Measurements from ENCODE around the gene PTPRA. TPM values are rescaled to one million over a fixed set of nuclear protein-coding genes. Genes with fewer than 3 reads are reported as not detected.

The PTPRA gene
- total and polyA plus RNA-seq, 2 of the 4 experiments (the other 2 are of a cell fraction) = 35.0 to 50.0 TPM

GRCh38 chr20:2835331-2835796 is 37.9 kb upstream of the PTPRA start:
- H3K4me3 ChIP-seq (ENCODE audit: insufficient read depth, low read depth, low read length) = no peak overlapping the region
- no peak overlapping the region for H4K91ac ChIP-seq (ENCODE audit: insufficient read depth, low read depth, low read length)
- H2AK9ac ChIP-seq (replicated peaks; ENCODE audit: low read depth, low read length, poor library complexity) = no peak overlapping the region
- ChIA-PET POLR2A (ENCODE audit: unreplicated experiment) (no interaction called here), CTCF (interaction anchor here (0.6 kb wide), 1 partner anchor 1060 kb away, joined by 5 read pairs; no protein-coding TSS in a partner anchor)
- no peak overlapping the region for H3K4ac ChIP-seq (ENCODE audit: low read depth, low read length)
- H3K4me1 ChIP-seq (ENCODE audit: control insufficient read depth, insufficient read depth, low read length) = peaks cover 12% of the 10 kb centered on the region
- peaks cover 30% of the 10 kb centered on the region for H3K9me1 ChIP-seq (ENCODE audit: insufficient read depth, low read length)
- H4K8ac ChIP-seq (ENCODE audit: low read depth in 2 of 2, low read length in 2 of 2) = no peak overlapping the region
- no peak overlapping the region for H2BK20ac ChIP-seq (ENCODE audit: low read depth, low read length)
- peaks cover 26% of the 10 kb centered on the region for H3K36me3 ChIP-seq (ENCODE audit: control insufficient read depth, insufficient read depth, low read length)
- no peak overlapping the region for H2AFZ ChIP-seq (replicated peaks; ENCODE audit: low read length, poor library complexity)
- H3K27me3 ChIP-seq (ENCODE audit: control insufficient read depth, insufficient read depth, low read length) = no peaks in the 10 kb centered on the region
- H3K4me2 ChIP-seq (ENCODE audit: low read depth, low read length) = no peak overlapping the region
- no peak overlapping the region for H3K56ac ChIP-seq (ENCODE audit: extremely low read depth, insufficient read depth, low read length)
- H2AK5ac ChIP-seq (ENCODE audit: low read depth, low read length) = no peak overlapping the region
- H2BK120ac ChIP-seq (ENCODE audit: low read depth, low read length) = no peak overlapping the region
- H4K20me1 ChIP-seq (ENCODE audit: insufficient read depth, low read length) = peaks cover 3% of the 10 kb centered on the region; the same call in 1 of the 2 replicates
- dilution Hi-C loops (cut with HindIII; ENCODE audit: low sequenced_read_pairs, unreplicated experiment) = no loop called here
- DNase-seq = no peak
- BruUV-seq (replicated peaks) = no TSS peak
- H3K79me1 ChIP-seq (ENCODE audit: low read depth in 1 of 2, low read length in 2 of 2) = peaks cover 7 to 23% of the 10 kb centered on the region in 2 experiments; a peak in 3 of 4 replicates
- WGBS, 2 experiments (ENCODE audit: extremely low coverage in 2 of 2, insufficient read length in 1 of 2) = no CpG with 5 or more reads among the region's 6 CpGs
- no peak overlapping the region for H3K18ac ChIP-seq (ENCODE audit: low read depth, low read length)
- no peak overlapping the region for H3K9ac ChIP-seq (ENCODE audit: low read depth, low read length)
- no peak overlapping the region for H3K23ac ChIP-seq (ENCODE audit: low read depth, low read length)
- no peak overlapping the region for H3K27ac ChIP-seq (ENCODE audit: insufficient read depth, low read length)
- in situ Hi-C loops (cut with MboI; ENCODE audit: low sequenced_read_pairs) = loop anchor here (25.0 kb wide), 1 partner anchor 323 kb away; the partner anchor contains the start of gene ZNF343
- H3K9me3 ChIP-seq (ENCODE audit: control insufficient read depth, insufficient read depth, low read length) = no peaks in the 10 kb centered on the region
- TF ChIP-seq, protein P1, sequence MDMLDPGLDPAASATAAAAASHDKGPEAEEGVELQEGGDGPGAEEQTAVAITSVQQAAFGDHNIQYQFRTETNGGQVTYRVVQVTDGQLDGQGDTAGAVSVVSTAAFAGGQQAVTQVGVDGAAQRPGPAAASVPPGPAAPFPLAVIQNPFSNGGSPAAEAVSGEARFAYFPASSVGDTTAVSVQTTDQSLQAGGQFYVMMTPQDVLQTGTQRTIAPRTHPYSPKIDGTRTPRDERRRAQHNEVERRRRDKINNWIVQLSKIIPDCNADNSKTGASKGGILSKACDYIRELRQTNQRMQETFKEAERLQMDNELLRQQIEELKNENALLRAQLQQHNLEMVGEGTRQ (IDR thresholded peaks at IDR 0.05; ENCODE audit: low read depth, low read length) = no peak
- no peak for TF ChIP-seq FOS (IDR thresholded peaks at IDR 0.05; ENCODE audit: low read depth, low read length)
- H4K5ac ChIP-seq (ENCODE audit: low read depth, low read length) = no peak overlapping the region
- no peak for ATAC-seq (ENCODE audit: low read depth)
- no peak overlapping the region for H2BK15ac ChIP-seq (ENCODE audit: low read depth, low read length)
- no peak overlapping the region for H2BK5ac ChIP-seq (ENCODE audit: low read depth, low read length, poor library complexity, severe bottlenecking)
- no peak overlapping the region for H3K14ac ChIP-seq (replicated peaks; ENCODE audit: low read depth, low read length)
- intact Hi-C loops (cut with micrococcal nuclease) = no loop called here

All from IMR-90 (cell line).